ENCODE results near the gene ZDHHC11B. TPM values are rescaled to one million over a fixed set of nuclear protein-coding genes. Genes with fewer than 3 reads are reported as not detected.

ZDHHC11B gene
- total RNA-seq, 1 donor from 2014 or later, result 0.60 TPM

GRCh38 chr5:665956-666711, 118.4 kb downstream of the ZDHHC11B start:
- no peak overlapping the region for H3K9ac ChIP-seq

GRCh38 chr5:665541-665955, 119.0 kb downstream of the ZDHHC11B start:
- Histone ChIP-seq H4K20me1 (ENCODE audit: low read depth) (peaks cover 21% of the 10 kb centered on the region), H3K4me1 (no peaks in the 10 kb centered on the region), H3K4me3 (no peak overlapping the region), H3K36me3 (no peaks in the 10 kb centered on the region), H3K79me2 (ENCODE audit: low read depth) (no peaks in the 10 kb centered on the region), H3K27ac (no peak overlapping the region), H2AFZ (replicated peaks) (no peak overlapping the region), H3K9ac (no peak overlapping the region), H3K9me3 (ENCODE audit: low read depth) (no peaks in the 10 kb centered on the region), H3F3A (ENCODE audit: low read depth) (no peaks in the 10 kb centered on the region), H3K27me3 (no peaks in the 10 kb centered on the region), H3K4me2 (no peak overlapping the region)
- H3K36me3 Mint-ChIP-seq, result peaks cover 22% of the 10 kb centered on the region
- H3K27me3 Mint-ChIP-seq (ENCODE audit: insufficient read depth, low read depth), result peaks cover 5% of the 10 kb centered on the region
- DNase-seq (ENCODE audit: low spot score), result no peak
- TF ChIP-seq EZH2phosphoT487 (IDR thresholded peaks at IDR 0.05), result no peak
- TF ChIP-seq, protein P1, sequence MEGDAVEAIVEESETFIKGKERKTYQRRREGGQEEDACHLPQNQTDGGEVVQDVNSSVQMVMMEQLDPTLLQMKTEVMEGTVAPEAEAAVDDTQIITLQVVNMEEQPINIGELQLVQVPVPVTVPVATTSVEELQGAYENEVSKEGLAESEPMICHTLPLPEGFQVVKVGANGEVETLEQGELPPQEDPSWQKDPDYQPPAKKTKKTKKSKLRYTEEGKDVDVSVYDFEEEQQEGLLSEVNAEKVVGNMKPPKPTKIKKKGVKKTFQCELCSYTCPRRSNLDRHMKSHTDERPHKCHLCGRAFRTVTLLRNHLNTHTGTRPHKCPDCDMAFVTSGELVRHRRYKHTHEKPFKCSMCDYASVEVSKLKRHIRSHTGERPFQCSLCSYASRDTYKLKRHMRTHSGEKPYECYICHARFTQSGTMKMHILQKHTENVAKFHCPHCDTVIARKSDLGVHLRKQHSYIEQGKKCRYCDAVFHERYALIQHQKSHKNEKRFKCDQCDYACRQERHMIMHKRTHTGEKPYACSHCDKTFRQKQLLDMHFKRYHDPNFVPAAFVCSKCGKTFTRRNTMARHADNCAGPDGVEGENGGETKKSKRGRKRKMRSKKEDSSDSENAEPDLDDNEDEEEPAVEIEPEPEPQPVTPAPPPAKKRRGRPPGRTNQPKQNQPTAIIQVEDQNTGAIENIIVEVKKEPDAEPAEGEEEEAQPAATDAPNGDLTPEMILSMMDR (IDR thresholded peaks at IDR 0.05), result no peak
- no peaks in the 10 kb centered on the region for H3K9me3 Mint-ChIP-seq
- H3K27ac Mint-ChIP-seq, result no peak overlapping the region
- H3K4me1 Mint-ChIP-seq, result peaks cover 8% of the 10 kb centered on the region
- no peak overlapping the region for H3K4me3 Mint-ChIP-seq

More at GRCh38 chr5:665956-666711, 118.4 kb downstream of the ZDHHC11B start:
- Histone ChIP-seq H3K79me2 (ENCODE audit: low read depth) (no peaks in the 10 kb centered on the region), H3K4me1 (no peaks in the 10 kb centered on the region), H3F3A (ENCODE audit: low read depth) (no peaks in the 10 kb centered on the region), H3K4me2 (no peak overlapping the region), H3K36me3 (no peaks in the 10 kb centered on the region), H3K9me3 (ENCODE audit: low read depth) (no peaks in the 10 kb centered on the region), H2AFZ (replicated peaks) (no peak overlapping the region), H3K27me3 (no peaks in the 10 kb centered on the region), H3K27ac (no peak overlapping the region), H4K20me1 (ENCODE audit: low read depth) (peaks cover 27% of the 10 kb centered on the region), H3K4me3 (no peak overlapping the region)
- no peak overlapping the region for H3K4me3 Mint-ChIP-seq
- peaks cover 20% of the 10 kb centered on the region for H3K36me3 Mint-ChIP-seq
- H3K27me3 Mint-ChIP-seq (ENCODE audit: insufficient read depth, low read depth), result peaks cover 5% of the 10 kb centered on the region
- DNase-seq (ENCODE audit: low spot score), result no peak
- TF ChIP-seq EZH2phosphoT487 (IDR thresholded peaks at IDR 0.05) (no peak), EZH2 (IDR thresholded peaks at IDR 0.05) (no peak)
- TF ChIP-seq, protein P1 (IDR thresholded peaks at IDR 0.05), result no peak
- H3K4me1 Mint-ChIP-seq, result peaks cover 8% of the 10 kb centered on the region
- H3K9me3 Mint-ChIP-seq, result no peaks in the 10 kb centered on the region
- H3K27ac Mint-ChIP-seq, result no peak overlapping the region

- Mint-ChIP-seq H3K27me3 (ENCODE audit: insufficient read depth, low read depth) (peaks cover 5% of the 10 kb centered on the region), H3K4me3 (no peak overlapping the region), H3K4me1 (peaks cover 8% of the 10 kb centered on the region), H3K27ac (no peak overlapping the region), H3K36me3 (peaks cover 27% of the 10 kb centered on the region), H3K9me3 (peaks cover 2% of the 10 kb centered on the region)
- H3K4me1 ChIP-seq, result no peaks in the 10 kb centered on the region
- no peaks in the 10 kb centered on the region for H3K79me2 ChIP-seq (ENCODE audit: low read depth)
- TF ChIP-seq EZH2 (IDR thresholded peaks at IDR 0.05) (no peak), EZH2phosphoT487 (IDR thresholded peaks at IDR 0.05) (no peak)
- TF ChIP-seq, protein P1 (IDR thresholded peaks at IDR 0.05), result no peak
- DNase-seq (ENCODE audit: low spot score), result no peak
- no peak overlapping the region for H3K4me3 ChIP-seq
- H3K4me2 ChIP-seq, result no peak overlapping the region
- no peak overlapping the region for H3K27ac ChIP-seq
- no peaks in the 10 kb centered on the region for H3K27me3 ChIP-seq
- no peak overlapping the region for H3K9ac ChIP-seq
- no peaks in the 10 kb centered on the region for H3F3A ChIP-seq (ENCODE audit: low read depth)
- H3K36me3 ChIP-seq, result no peaks in the 10 kb centered on the region
- H4K20me1 ChIP-seq (ENCODE audit: low read depth), result peaks cover 17% of the 10 kb centered on the region
- no peaks in the 10 kb centered on the region for H3K9me3 ChIP-seq (ENCODE audit: low read depth)
- no peak overlapping the region for H2AFZ ChIP-seq (replicated peaks)
These were observed 119.6 kb downstream of the ZDHHC11B start for GRCh38 chr5:664994-665360.

Data from neural progenitor cell (in vitro differentiated cells).